Keratinocyte (primary cell): ENCODE data around the gene MICAL2.

Experiments used
- CTCF ChIP-seq, 3 experiments: IDR thresholded peaks in 1 of 3; conservative IDR thresholded peaks in 1 of 3; optimal IDR thresholded peaks in 1 of 3; 2 replicates in 2 of 3; 3 replicates in 1 of 3; pipeline versions ENCODE3 to v1.5.1; 2011; ENCODE audit warnings: low read length in 3 of 3, mild to moderate bottlenecking in 3 of 3, moderate library complexity in 2 of 3, control low read depth in 1 of 3, inconsistent platforms in 1 of 3; ENCODE audit not compliant: insufficient read depth in 2 of 3; ENCODE audit errors: extremely low read depth in 1 of 3
- EZH2 ChIP-seq: IDR thresholded peaks from one replicate; pipeline ENCODE4 v1.6.1; 2012; ENCODE audit warnings: inconsistent platforms, mild to moderate bottlenecking, low read length, moderate library complexity

- TF ChIP-seq EZH2 (no peak), CTCF (optimal IDR thresholded peaks at IDR 0.05 in 1 of 3, IDR thresholded peaks at IDR 0.05 in 1 of 3, conservative IDR thresholded peaks at IDR 0.05 in 1 of 3; ENCODE audit: extremely low read depth in 1 of 3, insufficient read depth in 2 of 3, low read length in 3 of 3) (no peak)
These were observed 40.5 kb downstream of the MICAL2 start for GRCh38 chr11:12150831-12151382.
